ENCODE data around the gene CDH4. TPM values are rescaled to one million over a fixed set of nuclear protein-coding genes. Genes with fewer than 3 reads are reported as not detected.

The CDH4 gene
- total RNA-seq, 1 experiment from 2014 or later, result not detected

GRCh38 chr20:61796738-61797137 is 544.7 kb downstream of the CDH4 start:
- TF ChIP-seq CTCF (IDR thresholded peaks at IDR 0.05; ENCODE audit: insufficient read depth in 1 of 2, low read depth in 1 of 2, low read length in 1 of 2, severe bottlenecking in 1 of 2, unreplicated experiment in 1 of 2), result no peak
- Histone ChIP-seq H3K36me3 (ENCODE audit: control insufficient read depth, insufficient read depth, low read length) (no peaks in the 10 kb centered on the region), H3K9me3 (peaks cover 5% of the 10 kb centered on the region; the same call in 1 of the 2 replicates), H3K27me3 (replicated peaks; ENCODE audit: control insufficient read depth, insufficient read depth, low read length) (no peaks in the 10 kb centered on the region; the same call in 1 of the 2 replicates), H3K4me1 (no peaks in the 10 kb centered on the region), H3K4me3 (ENCODE audit: low read depth, low read length) (no peak overlapping the region)
- ChIA-PET POLR2A (no interaction called here), CTCF (interaction anchor here (0.6 to 1.2 kb wide), 2 partner anchors 19 to 99 kb away, joined by 3 read pairs; no protein-coding TSS in a partner anchor)
- BruUV-seq (replicated peaks), result no TSS peak
- no peak overlapping the region for H3K27ac Mint-ChIP-seq (ENCODE audit: unreplicated experiment)
- peaks cover 16% of the 10 kb centered on the region for H3K27me3 Mint-ChIP-seq (ENCODE audit: insufficient read depth, unreplicated experiment)
- intact Hi-C loops (cut with micrococcal nuclease; ENCODE audit: unreplicated experiment), result no loop called here
- H3K4me1 Mint-ChIP-seq (ENCODE audit: low read depth, unreplicated experiment), result no peaks in the 10 kb centered on the region
- H3K36me3 Mint-ChIP-seq (ENCODE audit: insufficient read depth, unreplicated experiment), result no peaks in the 10 kb centered on the region
- no peak overlapping the region for H3K4me3 Mint-ChIP-seq (ENCODE audit: unreplicated experiment)
- no peak for DNase-seq
- H3K9me3 Mint-ChIP-seq (ENCODE audit: unreplicated experiment), result no peaks in the 10 kb centered on the region

- H3K4me1 Mint-ChIP-seq (ENCODE audit: low read depth, unreplicated experiment), result no peaks in the 10 kb centered on the region
- no peak for DNase-seq
- ChIA-PET POLR2A (no interaction called here), CTCF (interaction anchor here (0.6 to 1.2 kb wide), 2 partner anchors 18 to 99 kb away, joined by 3 read pairs; no protein-coding TSS in a partner anchor)
- intact Hi-C loops (cut with micrococcal nuclease; ENCODE audit: unreplicated experiment), result no loop called here
- Histone ChIP-seq H3K36me3 (ENCODE audit: control insufficient read depth, insufficient read depth, low read length) (no peaks in the 10 kb centered on the region), H3K4me3 (ENCODE audit: low read depth, low read length) (no peak overlapping the region), H3K27me3 (replicated peaks; ENCODE audit: control insufficient read depth, insufficient read depth, low read length) (peaks cover 3% of the 10 kb centered on the region; the same call in 1 of the 2 replicates), H3K9me3 (peaks cover 5% of the 10 kb centered on the region; the same call in 1 of the 2 replicates), H3K4me1 (no peaks in the 10 kb centered on the region)
- H3K9me3 Mint-ChIP-seq (ENCODE audit: unreplicated experiment), result no peaks in the 10 kb centered on the region
- H3K4me3 Mint-ChIP-seq (ENCODE audit: unreplicated experiment), result no peak overlapping the region
- no peak for TF ChIP-seq CTCF (IDR thresholded peaks at IDR 0.05; ENCODE audit: insufficient read depth in 1 of 2, low read depth in 1 of 2, low read length in 1 of 2, severe bottlenecking in 1 of 2, unreplicated experiment in 1 of 2)
- H3K36me3 Mint-ChIP-seq (ENCODE audit: insufficient read depth, unreplicated experiment), result no peaks in the 10 kb centered on the region
- peaks cover 21% of the 10 kb centered on the region for H3K27me3 Mint-ChIP-seq (ENCODE audit: insufficient read depth, unreplicated experiment)
- no peak overlapping the region for H3K27ac Mint-ChIP-seq (ENCODE audit: unreplicated experiment)
- BruUV-seq (replicated peaks), result no TSS peak
Observed at GRCh38 chr20:61797200-61797599, 545.1 kb downstream of the CDH4 start.

- no peak for DNase-seq
- no TSS peak for BruUV-seq (replicated peaks)
- Histone ChIP-seq H3K9me3 (peaks cover 5% of the 10 kb centered on the region; the same call in 1 of the 2 replicates), H3K27me3 (replicated peaks; ENCODE audit: control insufficient read depth, insufficient read depth, low read length) (peaks cover 3% of the 10 kb centered on the region; the same call in 1 of the 2 replicates), H3K36me3 (ENCODE audit: control insufficient read depth, insufficient read depth, low read length) (no peaks in the 10 kb centered on the region), H3K4me3 (ENCODE audit: low read depth, low read length) (no peak overlapping the region), H3K4me1 (no peaks in the 10 kb centered on the region)
- POLR2A ChIA-PET, result no interaction called here
- Mint-ChIP-seq H3K9me3 (ENCODE audit: unreplicated experiment) (no peaks in the 10 kb centered on the region), H3K4me1 (ENCODE audit: low read depth, unreplicated experiment) (no peaks in the 10 kb centered on the region), H3K27me3 (ENCODE audit: insufficient read depth, unreplicated experiment) (peaks cover 27% of the 10 kb centered on the region), H3K36me3 (ENCODE audit: insufficient read depth, unreplicated experiment) (no peaks in the 10 kb centered on the region), H3K4me3 (ENCODE audit: unreplicated experiment) (no peak overlapping the region), H3K27ac (ENCODE audit: unreplicated experiment) (no peak overlapping the region)
- no peak for TF ChIP-seq CTCF (IDR thresholded peaks at IDR 0.05; ENCODE audit: insufficient read depth in 1 of 2, low read depth in 1 of 2, low read length in 1 of 2, severe bottlenecking in 1 of 2, unreplicated experiment in 1 of 2)
- intact Hi-C loops (cut with micrococcal nuclease; ENCODE audit: unreplicated experiment), result no loop called here
- CTCF ChIA-PET, result interaction anchor here (1.2 kb wide), 1 partner anchor 98 kb away, joined by 3 read pairs; no protein-coding TSS in a partner anchor
Observed at GRCh38 chr20:61797971-61798411, 545.9 kb downstream of the CDH4 start.
